Epithelial cell of esophagus (primary cell): ENCODE measurements around the gene BSN.

Experiments used
- DNase-seq: peaks from one replicate; pipeline ENCODE4 v3.0.0; 2010; ENCODE audit warnings: low read depth
- H3K4me3 ChIP-seq: 2 replicates; pipeline ENCODE4 v1.5.1; 2011; ENCODE audit warnings: mild to moderate bottlenecking, low read length, control low read depth
- CTCF ChIP-seq: IDR thresholded peaks from 2 replicates; pipeline ENCODE4 v1.5.1; 2011; ENCODE audit warnings: low read depth, mild to moderate bottlenecking, low read length, control low read depth, inconsistent platforms; ENCODE audit not compliant: insufficient read depth; ENCODE audit errors: missing control alignments

Gene BSN

GRCh38 chr3:49610666-49611280 is 56.5 kb downstream of the BSN start:
- no peak for DNase-seq
- TF ChIP-seq CTCF = no peak
- no peak overlapping the region for H3K4me3 ChIP-seq

- DNase-seq = no peak
- TF ChIP-seq CTCF = no peak
- no peak overlapping the region for H3K4me3 ChIP-seq
Observed at GRCh38 chr3:49611291-49611690, 57.0 kb downstream of the BSN start.

DNA sequence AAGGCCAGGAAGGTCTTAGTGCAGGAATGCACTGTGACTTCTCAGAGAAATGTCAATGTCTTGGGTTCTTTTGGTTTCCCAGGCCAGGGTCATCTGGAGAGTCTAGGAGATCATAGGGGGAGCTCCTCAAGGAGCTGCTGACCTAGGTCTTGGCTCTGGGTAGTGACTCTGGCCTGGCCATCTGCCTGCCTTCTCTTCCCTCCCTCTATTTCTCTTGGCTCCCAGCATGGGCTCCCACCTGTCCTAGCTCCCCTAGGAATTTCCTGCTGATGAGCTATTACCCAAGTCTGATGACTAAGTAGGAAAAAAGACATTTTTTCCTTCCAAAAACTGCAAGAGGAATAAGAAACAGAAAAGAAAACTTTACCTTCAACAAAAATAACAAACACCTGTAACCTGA is 57.4 kb downstream of the BSN start:
- TF ChIP-seq CTCF = no peak
- H3K4me3 ChIP-seq = no peak overlapping the region
- no peak for DNase-seq

- no peak for TF ChIP-seq CTCF
- no peak for DNase-seq
- H3K4me3 ChIP-seq = no peak overlapping the region
Observed at GRCh38 chr3:49614936-49615335, 60.7 kb downstream of the BSN start.

DNA sequence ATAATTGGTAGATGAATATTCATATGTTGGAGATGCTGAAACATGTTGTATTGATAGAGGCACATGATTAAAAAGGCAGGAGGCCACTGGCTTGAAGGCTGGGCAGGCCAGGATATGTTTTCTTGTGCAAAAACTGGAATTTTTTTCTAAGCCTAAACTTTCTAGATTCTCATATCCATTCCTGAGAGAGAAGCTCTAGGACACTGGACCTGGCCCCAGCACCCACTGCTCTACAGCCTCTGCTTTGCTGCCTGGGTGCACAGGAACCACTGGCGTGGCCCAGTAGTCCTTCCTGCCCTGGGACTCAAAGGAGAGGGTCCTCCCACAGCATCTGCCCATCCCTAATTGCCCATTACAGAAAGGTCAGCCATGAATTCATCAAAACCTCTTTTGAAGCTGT is 61.8 kb downstream of the BSN start:
- no peak overlapping the region for H3K4me3 ChIP-seq
- TF ChIP-seq CTCF = no peak
- no peak for DNase-seq

- no peak for DNase-seq
- TF ChIP-seq CTCF = no peak
- no peak overlapping the region for H3K4me3 ChIP-seq
Observed at GRCh38 chr3:49616491-49616941, 62.2 kb downstream of the BSN start.

DNA sequence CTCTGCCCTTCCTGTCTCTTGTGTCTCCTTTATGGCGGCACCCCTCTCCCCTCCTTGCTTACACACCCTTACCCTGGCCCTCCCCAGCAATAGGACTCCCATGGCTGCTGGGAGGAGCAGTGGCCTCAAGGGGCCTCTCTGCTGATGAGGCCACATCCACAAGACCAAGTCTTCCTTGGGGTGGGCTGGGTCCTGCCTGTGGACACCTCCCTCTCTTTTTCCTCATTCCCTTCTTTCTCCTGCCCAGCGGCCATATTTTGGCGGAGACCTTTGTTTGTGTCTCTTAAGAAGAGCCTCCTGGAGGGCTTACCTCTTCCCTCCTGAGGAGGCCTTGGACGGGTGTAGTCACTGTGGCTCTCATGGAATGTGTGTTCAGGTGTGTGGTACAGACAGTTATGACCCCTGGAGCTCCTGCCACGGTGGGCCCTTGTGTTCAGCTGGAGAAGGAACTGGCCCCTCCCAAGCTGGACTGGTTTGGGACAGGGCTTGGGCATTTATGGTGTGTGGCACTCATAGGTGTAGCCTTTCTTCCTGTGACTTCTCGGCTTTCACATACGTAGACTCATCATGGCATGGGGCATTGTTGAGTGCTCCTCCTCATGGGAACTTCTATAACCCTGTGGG is 63.2 kb downstream of the BSN start:
- TF ChIP-seq CTCF = no peak
- H3K4me3 ChIP-seq = no peak overlapping the region
- no peak for DNase-seq
